HEK293T (cell line): Measurements from ENCODE around the gene CAMK2B.

Experiments used
- CTCF ChIA-PET: fragments of 350-600 bp; formaldehyde crosslinking; extraction: SDS; loops from one replicate; lab custom pipeline; 2021; ENCODE audit warnings: antibody characterized with exemption, inconsistent platforms; lab: Yijun Ruan, JAX
- POLR2A ChIA-PET: fragments of 350-600 bp; formaldehyde crosslinking; extraction: SDS; loops from one replicate; lab custom pipeline; 2020; ENCODE audit warnings: antibody characterized with exemption, inconsistent platforms; lab: Yijun Ruan, JAX
- DNase-seq: peaks from one replicate; pipeline ENCODE4 v3.0.0; 2012; ENCODE audit warnings: mixed read lengths; ENCODE audit errors: extremely low spot score
- ARNT ChIP-seq: fragments of 450-650 bp; IDR thresholded peaks from 2 replicates; pipeline ENCODE4 v1.6.1; 2017; ENCODE audit warnings: mild to moderate bottlenecking
- BHLHE40 ChIP-seq: fragments of 450-650 bp; IDR thresholded peaks from 2 replicates; pipeline ENCODE4 v1.6.1; 2016; ENCODE audit warnings: mild to moderate bottlenecking, moderate library complexity, borderline replicate concordance
- CTBP1 ChIP-seq: fragments of 450-650 bp; IDR thresholded peaks from 2 replicates; pipeline ENCODE4 v1.6.1; 2016; ENCODE audit warnings: borderline replicate concordance
- ELF4 ChIP-seq: fragments of 450-650 bp; IDR thresholded peaks from 2 replicates; pipeline ENCODE4 v1.6.1; 2017; ENCODE audit warnings: antibody characterized with exemption
- FOXA1 ChIP-seq: fragments of 450-650 bp; IDR thresholded peaks from 2 replicates; pipeline ENCODE4 v1.6.1; 2016; ENCODE audit warnings: mild to moderate bottlenecking
- FOXK2 ChIP-seq: fragments of 450-650 bp; IDR thresholded peaks from 2 replicates; pipeline ENCODE4 v1.6.1; 2016; ENCODE audit warnings: mild to moderate bottlenecking
- FOXM1 ChIP-seq: fragments of 450-650 bp; IDR thresholded peaks from 2 replicates; pipeline ENCODE4 v1.6.1; 2017; ENCODE audit warnings: mild to moderate bottlenecking, borderline replicate concordance
- HDGF ChIP-seq: fragments of 450-650 bp; IDR thresholded peaks from 2 replicates; pipeline ENCODE4 v1.6.1; 2017; ENCODE audit warnings: antibody characterized with exemption, borderline replicate concordance
- L3MBTL2 ChIP-seq: fragments of 450-650 bp; conservative IDR thresholded peaks from 2 replicates; pipeline ENCODE4 v1.6.1; 2016; ENCODE audit warnings: mild to moderate bottlenecking
- LEF1 ChIP-seq: fragments of 450-650 bp; IDR thresholded peaks from 2 replicates; pipeline ENCODE4 v1.6.1; 2017; ENCODE audit warnings: mild to moderate bottlenecking, borderline replicate concordance
- NFRKB ChIP-seq: fragments of 450-650 bp; IDR thresholded peaks from 2 replicates; pipeline ENCODE4 v1.6.1; 2016; ENCODE audit warnings: mild to moderate bottlenecking, moderate library complexity
- PKNOX1 ChIP-seq: fragments of 450-650 bp; IDR thresholded peaks from 2 replicates; pipeline ENCODE4 v1.6.1; 2016
- SP1 ChIP-seq: fragments of 450-650 bp; IDR thresholded peaks from 2 replicates; pipeline ENCODE4 v1.6.1; 2017
- SUZ12 ChIP-seq: fragments of 450-650 bp; IDR thresholded peaks from 2 replicates; pipeline ENCODE4 v1.6.1; 2016; ENCODE audit warnings: mild to moderate bottlenecking
- TARDBP ChIP-seq: fragments of 450-650 bp; IDR thresholded peaks from 2 replicates; pipeline ENCODE4 v1.6.1; 2016
- ZNF384 ChIP-seq: fragments of 450-650 bp; IDR thresholded peaks from 2 replicates; pipeline ENCODE4 v1.6.1; 2016

Gene CAMK2B

GRCh38 chr7:44335184-44335583 lies 9.8 kb upstream of the CAMK2B start:
- no peak for DNase-seq
- TF ChIP-seq SP1 (no peak), PKNOX1 (no peak), TARDBP (no peak), FOXM1 (no peak), ZNF384 (no peak), NFRKB (no peak)
- ChIA-PET POLR2A (no interaction called here), CTCF (interaction anchor here (1.7 kb wide), 1 partner anchor 95 kb away, joined by 4 read pairs; no protein-coding TSS in a partner anchor)

- CTCF ChIA-PET: interaction anchor here (1.7 kb wide), 1 partner anchor 94 kb away, joined by 4 read pairs; no protein-coding TSS in a partner anchor
- POLR2A ChIA-PET: no interaction called here
- no peak for TF ChIP-seq SUZ12
- TF ChIP-seq PKNOX1: no peak
- DNase-seq: no peak
Measured at GRCh38 chr7:44334734-44335097, 9.3 kb upstream of the CAMK2B start.

- peak; percentile 3 for DNase-seq
- TF ChIP-seq ARNT: no peak
- no peak for TF ChIP-seq FOXA1
- no peak for TF ChIP-seq BHLHE40
- TF ChIP-seq FOXM1: no peak
- TF ChIP-seq LEF1: no peak
- TF ChIP-seq ELF4: no peak
- no peak for TF ChIP-seq NFRKB
- no peak for TF ChIP-seq ZNF384
- no peak for TF ChIP-seq L3MBTL2
- CTCF ChIA-PET: interaction anchor here (1.7 kb wide), 1 partner anchor 93 kb away, joined by 4 read pairs; no protein-coding TSS in a partner anchor
- POLR2A ChIA-PET: no interaction called here
Measured at GRCh38 chr7:44333911-44334733, 8.7 kb upstream of the CAMK2B start.

GRCh38 chr7:44331682-44332081 lies 6.3 kb upstream of the CAMK2B start:
- no peak for TF ChIP-seq FOXK2
- no peak for TF ChIP-seq HDGF
- TF ChIP-seq FOXA1: no peak
- TF ChIP-seq CTBP1: no peak
- TF ChIP-seq SP1: no peak
- TF ChIP-seq TARDBP: no peak
- TF ChIP-seq ZNF384: no peak
- TF ChIP-seq SUZ12: no peak
- no peak for TF ChIP-seq ELF4
- TF ChIP-seq BHLHE40: no peak
- no peak for TF ChIP-seq FOXM1
- no peak for TF ChIP-seq NFRKB
- DNase-seq: no peak
- ChIA-PET POLR2A (no interaction called here), CTCF (no interaction called here)

GRCh38 chr7:44330331-44330730 lies 4.9 kb upstream of the CAMK2B start:
- no peak for DNase-seq
- TF ChIP-seq L3MBTL2: no peak
- no peak for TF ChIP-seq ARNT
- no peak for TF ChIP-seq PKNOX1
- ChIA-PET POLR2A (interaction anchor here (0.9 kb wide), 1 partner anchor 72 kb away, joined by 3 read pairs; no protein-coding TSS in a partner anchor), CTCF (interaction anchor here (0.6 to 1.4 kb wide), 3 partner anchors 90 to 490 kb away, joined by 3 to 7 read pairs (median 5); no protein-coding TSS in a partner anchor)

- ChIA-PET POLR2A (no interaction called here), CTCF (interaction anchor here (0.6 to 1.4 kb wide), 3 partner anchors 89 to 490 kb away, joined by 3 to 7 read pairs (median 5); no protein-coding TSS in a partner anchor)
- DNase-seq: no peak
- TF ChIP-seq PKNOX1: no peak
- no peak for TF ChIP-seq FOXA1
- no peak for TF ChIP-seq CTBP1
- TF ChIP-seq HDGF: no peak
- TF ChIP-seq TARDBP: no peak
- TF ChIP-seq FOXK2: no peak
- no peak for TF ChIP-seq ARNT
- TF ChIP-seq ZNF384: no peak
- TF ChIP-seq NFRKB: no peak
- TF ChIP-seq LEF1: no peak
- no peak for TF ChIP-seq BHLHE40
- TF ChIP-seq SUZ12: no peak
Measured at GRCh38 chr7:44329888-44330287, 4.5 kb upstream of the CAMK2B start.
